Hepatocyte (in vitro differentiated cells): Measurements from ENCODE around the gene EIF3L.

Experiments used
- CTCF ChIP-seq: fragments of 200-600 bp; sonication (generic); IDR thresholded peaks from 2 replicates; pipeline ENCODE4 v1.5.1; 2016; ENCODE audit warnings: antibody characterized with exemption, mild to moderate bottlenecking; ENCODE audit not compliant: poor library complexity
- EZH2 ChIP-seq: fragments of 200-600 bp; sonication (generic); IDR thresholded peaks from 2 replicates; pipeline ENCODE4 v1.6.1; 2016; ENCODE audit warnings: antibody characterized with exemption, mild to moderate bottlenecking, borderline replicate concordance

DNA sequence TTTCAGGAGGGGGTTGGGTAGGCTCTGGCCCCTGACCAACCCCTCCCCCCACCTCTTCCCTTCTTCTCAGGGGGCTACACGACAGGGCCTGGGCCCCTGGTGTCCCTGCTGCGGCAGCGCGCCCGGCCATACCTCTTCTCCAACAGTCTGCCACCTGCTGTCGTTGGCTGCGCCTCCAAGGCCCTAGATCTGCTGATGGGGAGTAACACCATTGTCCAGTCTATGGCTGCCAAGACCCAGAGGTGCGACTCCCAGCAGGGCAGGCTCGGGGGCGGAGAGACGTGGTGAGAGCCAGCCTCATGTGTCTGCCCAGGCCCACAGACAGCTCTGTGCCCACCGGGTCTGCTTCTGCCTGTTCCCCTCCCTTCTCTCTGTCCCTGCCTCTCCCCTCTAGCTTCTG lies 33.6 kb upstream of the EIF3L start:
- TF ChIP-seq EZH2 (no peak), CTCF (no peak)
